HepG2 (cell line): ENCODE measurements around the gene NUDCD3. TPM values are rescaled to one million over a fixed set of nuclear protein-coding genes. Genes with fewer than 3 reads are reported as not detected.
A peak's percentile ranks its signal among the peaks of the same experiment; 100 is the strongest.

Experiments used
- EP300 ChIP-seq, 3 experiments: sonication (generic) in 1 of 3; formaldehyde crosslinking in 1 of 3; IDR thresholded peaks; 2 replicates each; pipeline versions ENCODE4 v1.5.1 to v1.6.1; 2011 to 2020; ENCODE audit warnings: low read depth in 2 of 3, low read length in 2 of 3, borderline replicate concordance in 1 of 3, improper control_type of control experiment in 1 of 3, mild to moderate bottlenecking in 1 of 3, missing genetic modification reagents in 1 of 3, moderate library complexity in 1 of 3
- HNF4A ChIP-seq: sonication (generic); formaldehyde crosslinking; IDR thresholded peaks from 2 replicates; pipeline ENCODE4 v1.4.0; 2020; ENCODE audit warnings: missing genetic modification reagents
- LCORL ChIP-seq, 2 experiments: fragments of 450-650 bp in 1 of 2; sonication (generic) in 1 of 2; formaldehyde crosslinking in 1 of 2; IDR thresholded peaks; 2 replicates each; pipeline versions ENCODE4 v1.5.0 to v1.6.1; 2017 to 2020; ENCODE audit warnings: antibody characterized with exemption in 1 of 2, missing genetic modification reagents in 1 of 2
- SOX5 ChIP-seq: IDR thresholded peaks from 2 replicates; pipeline ENCODE4 v1.6.1; 2016; ENCODE audit warnings: borderline replicate concordance
- TAF1 ChIP-seq: sonication (generic); formaldehyde crosslinking; IDR thresholded peaks from 2 replicates; pipeline ENCODE4 v1.4.0; 2020; ENCODE audit warnings: missing genetic modification reagents
- TCF7 ChIP-seq: sonication (generic); IDR thresholded peaks from 2 replicates; pipeline ENCODE4 v1.6.1; 2016; ENCODE audit warnings: antibody characterized with exemption, low read depth
- ZNF205 ChIP-seq: IDR thresholded peaks from 2 replicates; pipeline ENCODE4 v1.6.1; 2018; ENCODE audit warnings: missing biosample characterization, missing genetic modification reagents
- ZNF468 ChIP-seq: sonication (generic); formaldehyde crosslinking; IDR thresholded peaks from 2 replicates; pipeline ENCODE4 v1.8.0; 2022; ENCODE audit warnings: mild to moderate bottlenecking, moderate library complexity, missing genetic modification reagents
- ZNF614 ChIP-seq: IDR thresholded peaks from 2 replicates; pipeline ENCODE4 v1.6.1; 2018; ENCODE audit warnings: missing biosample characterization, missing genetic modification reagents, inconsistent platforms, borderline replicate concordance
- ZNF644 ChIP-seq: IDR thresholded peaks from 2 replicates; pipeline ENCODE4 v1.6.1; 2016; ENCODE audit warnings: low read depth
- ZNF674 ChIP-seq: sonication (generic); formaldehyde crosslinking; IDR thresholded peaks from 2 replicates; pipeline ENCODE4 v1.5.0; 2020; ENCODE audit warnings: low read depth, mild to moderate bottlenecking, missing genetic modification reagents
- polyA plus RNA-seq, 8 experiments: library from polyadenylated mRNA; depleted of rRNA in 3 of 8; stranded (reverse) in 7 of 8; unstranded in 1 of 8; fragments of >200 nt; fragmentation: Illumina TruSeq in 4 of 8; extraction: Trizol in 4 of 8; gene quantifications; 2 replicates each; pipeline versions ENCODE4 v1.2.1 to v1.2.3, GENCODE V29; 2011 to 2016; ENCODE audit warnings: low read depth in 4 of 8, missing spikeins in 1 of 8, mixed read lengths in 1 of 8; ENCODE audit not compliant: insufficient read depth in 1 of 8
- total RNA-seq, 5 experiments: library from RNA; depleted of rRNA; stranded (reverse); fragments of >200 nt; fragmentation: Illumina TruSeq; extraction: Trizol; gene quantifications; 2 replicates each; pipeline ENCODE4 v1.2.3, GENCODE V29; 2016; ENCODE audit warnings: low read depth in 1 of 5
- TF ChIP-seq, protein P1 (sequence below): IDR thresholded peaks from 2 replicates; pipeline ENCODE4 v1.6.1; 2018; ENCODE audit warnings: missing genetic modification reagents, mild to moderate bottlenecking, missing compliant biosample characterization
- TF ChIP-seq, protein P2 (sequence below): sonication (generic); formaldehyde crosslinking; conservative IDR thresholded peaks from 2 replicates; pipeline ENCODE4 v1.8.0; 2022; ENCODE audit warnings: missing genetic modification reagents
- TF ChIP-seq, protein P3 (sequence below): sonication (generic); formaldehyde crosslinking; conservative IDR thresholded peaks from 2 replicates; pipeline ENCODE4 v1.5.0; 2020; ENCODE audit warnings: missing genetic modification reagents
- TF ChIP-seq, protein P4 (sequence below): sonication (generic); formaldehyde crosslinking; IDR thresholded peaks from 2 replicates; pipeline ENCODE4 v1.4.0; 2020; ENCODE audit warnings: mild to moderate bottlenecking, missing genetic modification reagents

Gene NUDCD3
- total and polyA plus RNA-seq, 2 of the 13 experiments (the other 11 are each of a cell fraction or from before 2014, with no cell fraction given) = 20.8 to 49.9 TPM

DNA sequence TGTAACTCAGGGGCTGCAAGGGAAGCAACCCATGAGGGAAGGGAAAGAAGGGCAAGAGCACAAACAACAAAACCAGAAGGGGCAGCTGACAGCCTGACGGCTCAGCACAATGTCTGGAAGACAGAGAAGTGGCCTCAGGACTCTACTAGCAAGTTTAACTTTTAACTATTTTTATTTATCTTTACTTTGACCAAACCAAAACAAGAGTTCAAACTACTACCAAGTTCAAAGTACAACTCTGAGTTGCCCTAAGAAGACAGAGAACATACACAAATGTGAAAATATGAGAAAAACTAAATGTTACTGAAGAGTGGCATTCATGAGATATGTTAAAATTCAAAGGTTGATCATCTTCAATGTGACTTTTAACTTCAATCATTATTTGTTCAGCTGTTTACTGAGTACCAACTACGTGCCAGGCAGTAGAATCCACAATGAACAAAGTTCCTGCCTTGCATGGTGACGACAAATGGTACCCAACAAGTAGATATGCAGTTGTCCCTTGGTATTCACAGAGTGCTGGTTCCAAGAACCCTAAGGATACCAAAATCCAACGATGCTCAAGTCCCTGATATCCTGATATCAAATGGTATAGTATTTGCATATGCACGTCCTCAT lies 19.7 kb downstream of the NUDCD3 start (continued):
- TF ChIP-seq EP300 (IDR thresholded peaks at IDR 0.05; ENCODE audit: low read depth in 2 of 2, low read length in 2 of 2) = 0 out of 4 replicates have a peak, but pooled peaks of 1 of the 2 experiments have one; percentile 7
- no peak for TF ChIP-seq EP300 (CRISPR knock-in tag; IDR thresholded peaks at IDR 0.05; ENCODE audit: borderline replicate concordance)
- TF ChIP-seq, protein P1, sequence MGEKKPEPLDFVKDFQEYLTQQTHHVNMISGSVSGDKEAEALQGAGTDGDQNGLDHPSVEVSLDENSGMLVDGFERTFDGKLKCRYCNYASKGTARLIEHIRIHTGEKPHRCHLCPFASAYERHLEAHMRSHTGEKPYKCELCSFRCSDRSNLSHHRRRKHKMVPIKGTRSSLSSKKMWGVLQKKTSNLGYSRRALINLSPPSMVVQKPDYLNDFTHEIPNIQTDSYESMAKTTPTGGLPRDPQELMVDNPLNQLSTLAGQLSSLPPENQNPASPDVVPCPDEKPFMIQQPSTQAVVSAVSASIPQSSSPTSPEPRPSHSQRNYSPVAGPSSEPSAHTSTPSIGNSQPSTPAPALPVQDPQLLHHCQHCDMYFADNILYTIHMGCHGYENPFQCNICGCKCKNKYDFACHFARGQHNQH = no peak
- no peak for TF ChIP-seq ZNF614
- no peak for TF ChIP-seq TAF1 (CRISPR knock-in tag)
- TF ChIP-seq TCF7 = no peak
- TF ChIP-seq ZNF205 (CRISPR knock-in tag) = peak; percentile 99
- no peak for TF ChIP-seq LCORL (IDR thresholded peaks at IDR 0.05)
- TF ChIP-seq LCORL (CRISPR knock-in tag; IDR thresholded peaks at IDR 0.05) = no peak
- no peak for TF ChIP-seq ZNF674 (CRISPR knock-in tag)
- TF ChIP-seq, protein P2, sequence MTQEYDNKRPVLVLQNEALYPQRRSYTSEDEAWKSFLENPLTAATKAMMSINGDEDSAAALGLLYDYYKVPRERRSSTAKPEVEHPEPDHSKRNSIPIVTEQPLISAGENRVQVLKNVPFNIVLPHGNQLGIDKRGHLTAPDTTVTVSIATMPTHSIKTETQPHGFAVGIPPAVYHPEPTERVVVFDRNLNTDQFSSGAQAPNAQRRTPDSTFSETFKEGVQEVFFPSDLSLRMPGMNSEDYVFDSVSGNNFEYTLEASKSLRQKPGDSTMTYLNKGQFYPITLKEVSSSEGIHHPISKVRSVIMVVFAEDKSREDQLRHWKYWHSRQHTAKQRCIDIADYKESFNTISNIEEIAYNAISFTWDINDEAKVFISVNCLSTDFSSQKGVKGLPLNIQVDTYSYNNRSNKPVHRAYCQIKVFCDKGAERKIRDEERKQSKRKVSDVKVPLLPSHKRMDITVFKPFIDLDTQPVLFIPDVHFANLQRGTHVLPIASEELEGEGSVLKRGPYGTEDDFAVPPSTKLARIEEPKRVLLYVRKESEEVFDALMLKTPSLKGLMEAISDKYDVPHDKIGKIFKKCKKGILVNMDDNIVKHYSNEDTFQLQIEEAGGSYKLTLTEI = no peak
- 0 out of 2 replicates have a peak, but pooled peaks have one; percentile 15 for TF ChIP-seq ZNF644 (CRISPR knock-in tag)
- TF ChIP-seq, protein P3, sequence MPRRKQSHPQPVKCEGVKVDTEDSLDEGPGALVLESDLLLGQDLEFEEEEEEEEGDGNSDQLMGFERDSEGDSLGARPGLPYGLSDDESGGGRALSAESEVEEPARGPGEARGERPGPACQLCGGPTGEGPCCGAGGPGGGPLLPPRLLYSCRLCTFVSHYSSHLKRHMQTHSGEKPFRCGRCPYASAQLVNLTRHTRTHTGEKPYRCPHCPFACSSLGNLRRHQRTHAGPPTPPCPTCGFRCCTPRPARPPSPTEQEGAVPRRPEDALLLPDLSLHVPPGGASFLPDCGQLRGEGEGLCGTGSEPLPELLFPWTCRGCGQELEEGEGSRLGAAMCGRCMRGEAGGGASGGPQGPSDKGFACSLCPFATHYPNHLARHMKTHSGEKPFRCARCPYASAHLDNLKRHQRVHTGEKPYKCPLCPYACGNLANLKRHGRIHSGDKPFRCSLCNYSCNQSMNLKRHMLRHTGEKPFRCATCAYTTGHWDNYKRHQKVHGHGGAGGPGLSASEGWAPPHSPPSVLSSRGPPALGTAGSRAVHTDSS = no peak
- no peak for TF ChIP-seq SOX5 (CRISPR knock-in tag)
- TF ChIP-seq HNF4A (CRISPR knock-in tag) = peak; percentile 51; the same call in 1 of the 2 replicates
- TF ChIP-seq, protein P4, sequence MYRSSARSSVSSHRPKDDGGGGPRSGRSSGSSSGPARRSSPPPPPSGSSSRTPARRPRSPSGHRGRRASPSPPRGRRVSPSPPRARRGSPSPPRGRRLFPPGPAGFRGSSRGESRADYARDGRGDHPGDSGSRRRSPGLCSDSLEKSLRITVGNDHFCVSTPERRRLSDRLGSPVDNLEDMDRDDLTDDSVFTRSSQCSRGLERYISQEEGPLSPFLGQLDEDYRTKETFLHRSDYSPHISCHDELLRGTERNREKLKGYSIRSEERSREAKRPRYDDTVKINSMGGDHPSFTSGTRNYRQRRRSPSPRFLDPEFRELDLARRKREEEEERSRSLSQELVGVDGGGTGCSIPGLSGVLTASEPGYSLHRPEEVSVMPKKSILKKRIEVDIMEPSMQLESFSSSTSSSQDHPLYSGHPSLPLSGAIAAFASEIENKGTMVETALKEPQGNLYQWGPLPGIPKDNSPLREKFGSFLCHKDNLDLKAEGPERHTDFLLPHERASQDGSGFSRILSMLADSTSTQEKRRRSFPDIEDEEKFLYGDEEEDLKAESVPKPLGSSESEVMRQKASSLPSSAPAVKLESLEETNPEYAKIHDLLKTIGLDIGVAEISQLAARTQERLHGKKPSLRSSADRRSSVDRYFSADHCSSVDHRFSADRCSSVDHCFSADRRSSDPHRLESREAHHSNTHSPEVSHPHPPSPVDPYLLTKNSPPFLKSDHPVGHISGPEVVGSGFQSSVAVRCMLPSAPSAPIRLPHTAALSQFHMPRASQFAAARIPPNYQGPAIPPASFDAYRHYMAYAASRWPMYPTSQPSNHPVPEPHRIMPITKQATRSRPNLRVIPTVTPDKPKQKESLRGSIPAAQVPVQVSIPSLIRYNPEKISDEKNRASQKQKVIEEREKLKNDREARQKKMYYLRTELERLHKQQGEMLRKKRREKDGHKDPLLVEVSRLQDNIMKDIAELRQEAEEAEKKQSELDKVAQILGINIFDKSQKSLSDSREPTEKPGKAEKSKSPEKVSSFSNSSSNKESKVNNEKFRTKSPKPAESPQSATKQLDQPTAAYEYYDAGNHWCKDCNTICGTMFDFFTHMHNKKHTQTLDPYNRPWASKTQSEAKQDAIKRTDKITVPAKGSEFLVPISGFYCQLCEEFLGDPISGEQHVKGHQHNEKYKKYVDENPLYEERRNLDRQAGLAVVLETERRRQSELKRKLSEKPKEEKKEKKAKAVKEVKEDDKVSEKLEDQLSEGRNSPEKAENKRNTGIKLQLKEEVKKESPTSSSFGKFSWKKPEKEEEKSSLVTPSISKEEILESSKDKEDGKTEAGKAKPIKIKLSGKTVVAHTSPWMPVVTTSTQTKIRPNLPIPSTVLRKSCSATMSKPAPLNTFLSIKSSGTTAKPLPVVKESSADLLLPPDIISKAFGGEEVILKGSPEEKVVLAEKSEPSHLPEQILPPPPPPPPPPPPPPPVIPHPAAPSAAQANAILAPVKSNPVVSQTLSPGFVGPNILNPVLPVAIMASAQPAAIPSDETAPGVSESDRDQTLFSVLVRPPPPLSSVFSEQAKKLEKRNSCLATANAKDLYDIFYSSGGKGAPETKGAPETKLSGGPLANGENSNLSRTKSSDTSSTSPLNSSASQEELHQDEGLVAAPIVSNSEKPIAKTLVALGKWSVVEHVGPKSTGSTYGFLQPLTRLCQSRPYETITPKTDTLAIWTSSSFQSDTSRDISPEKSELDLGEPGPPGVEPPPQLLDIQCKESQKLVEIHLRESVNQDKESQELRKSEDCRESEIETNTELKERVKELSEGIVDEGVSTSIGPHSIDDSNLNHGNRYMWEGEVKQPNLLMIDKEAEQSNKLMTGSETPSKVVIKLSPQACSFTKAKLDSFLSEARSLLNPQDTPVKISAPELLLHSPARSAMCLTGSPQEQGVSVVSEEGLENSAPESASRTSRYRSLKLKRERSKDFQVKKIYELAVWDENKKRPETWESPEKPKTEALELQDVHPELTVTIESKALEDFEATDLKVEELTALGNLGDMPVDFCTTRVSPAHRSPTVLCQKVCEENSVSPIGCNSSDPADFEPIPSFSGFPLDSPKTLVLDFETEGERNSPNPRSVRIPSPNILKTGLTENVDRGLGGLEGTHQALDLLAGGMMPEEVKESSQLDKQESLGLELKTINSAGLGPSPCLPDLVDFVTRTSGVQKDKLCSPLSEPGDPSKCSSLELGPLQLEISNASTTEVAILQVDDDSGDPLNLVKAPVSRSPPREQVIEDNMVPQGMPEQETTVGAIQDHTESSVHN (CRISPR knock-in tag) = no peak
- no peak for TF ChIP-seq ZNF468 (CRISPR knock-in tag)
